ENCODE results near the gene PDE3B. TPM values are rescaled to one million over a fixed set of nuclear protein-coding genes. Genes with fewer than 3 reads are reported as not detected.
"Not testable (repeated sequence)": the region's sequence is repeated elsewhere in the genome, so short reads cannot be mapped to it uniquely, and the experiment has no call there.

PDE3B gene
- total RNA-seq, 1 experiment from 2014 or later = 25.2 TPM

DNA sequence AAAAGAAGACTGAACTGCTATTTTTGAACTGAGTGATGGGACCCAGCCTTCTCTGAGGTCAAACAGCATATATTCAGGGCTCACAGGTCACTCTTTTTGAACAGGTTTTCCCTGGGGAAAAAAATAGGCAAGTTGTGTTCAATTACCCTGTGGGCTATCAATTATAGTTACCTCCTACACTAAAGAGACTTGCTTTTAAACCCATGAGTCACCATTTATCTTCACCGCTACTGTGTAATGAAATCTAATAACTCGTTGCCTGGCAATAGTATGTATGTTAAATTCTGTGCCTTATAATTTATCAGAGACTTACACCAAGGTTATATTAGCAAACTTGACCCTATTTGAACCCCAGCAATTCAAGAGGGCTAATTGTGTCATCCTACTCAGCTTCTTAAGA, 149.9 kb downstream of the PDE3B start:
- no peak for DNase-seq (ENCODE audit: extremely low read depth, low read depth)

DNA sequence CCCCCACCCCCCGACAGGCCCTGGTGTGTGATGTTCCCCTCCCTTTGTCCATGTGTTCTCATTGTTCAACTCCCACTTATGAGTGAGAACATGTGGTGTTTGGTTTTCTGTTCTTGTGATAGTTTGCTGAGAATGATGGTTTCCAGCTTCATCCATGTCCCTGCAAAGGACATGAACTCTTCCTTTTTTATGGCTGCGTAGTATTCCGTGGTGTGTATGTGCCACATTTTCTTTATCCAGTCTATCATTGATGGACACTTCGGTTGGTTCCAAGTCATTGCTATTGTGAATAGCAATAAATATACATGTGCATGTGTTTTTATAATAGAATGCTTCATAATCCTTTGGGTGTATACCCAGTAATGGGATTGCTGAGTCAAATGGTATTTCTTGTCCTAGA, 152.4 kb downstream of the PDE3B start:
- DNase-seq (ENCODE audit: extremely low read depth, low read depth) = not testable (repeated sequence)

DNA sequence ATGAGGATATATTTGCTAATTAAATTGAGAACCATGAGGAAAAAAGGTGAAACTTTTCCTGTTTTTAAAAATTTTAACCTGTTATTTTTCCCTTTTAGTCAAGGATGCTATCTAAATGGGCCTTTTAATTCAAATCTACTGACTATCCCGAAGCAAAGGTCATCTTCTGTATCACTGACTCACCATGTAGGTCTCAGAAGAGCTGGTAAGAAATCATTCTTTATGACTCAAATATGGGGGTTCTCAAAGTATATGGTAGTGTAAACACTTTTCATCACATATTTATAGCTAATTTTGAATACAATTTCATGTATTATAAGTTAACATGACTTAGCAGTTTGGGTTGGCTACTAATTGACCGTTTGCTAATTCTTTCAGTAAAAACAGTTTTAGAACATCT, 160.2 kb downstream of the PDE3B start:
- no peak for DNase-seq (ENCODE audit: extremely low read depth, low read depth)

DNA sequence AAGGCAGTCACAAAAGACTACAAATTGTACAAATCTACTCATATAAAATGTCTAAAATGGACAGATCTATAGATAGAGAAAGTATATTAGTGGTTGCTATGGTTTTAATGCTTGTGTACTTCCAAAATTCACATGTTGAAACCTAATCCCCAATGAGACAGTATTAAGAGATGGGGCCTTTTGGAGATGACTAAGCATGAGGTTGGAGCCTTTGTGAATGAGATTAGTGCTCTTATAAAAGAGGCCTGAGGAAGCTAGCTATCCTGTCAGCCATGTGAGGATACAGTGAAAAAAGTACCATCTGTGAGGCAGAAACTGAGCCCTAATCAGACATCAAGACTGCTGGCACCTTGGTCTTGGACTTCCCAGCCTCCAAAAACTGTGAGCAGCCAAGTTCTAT, 165.9 kb downstream of the PDE3B start:
- DNase-seq (ENCODE audit: extremely low read depth, low read depth) = no peak

DNA sequence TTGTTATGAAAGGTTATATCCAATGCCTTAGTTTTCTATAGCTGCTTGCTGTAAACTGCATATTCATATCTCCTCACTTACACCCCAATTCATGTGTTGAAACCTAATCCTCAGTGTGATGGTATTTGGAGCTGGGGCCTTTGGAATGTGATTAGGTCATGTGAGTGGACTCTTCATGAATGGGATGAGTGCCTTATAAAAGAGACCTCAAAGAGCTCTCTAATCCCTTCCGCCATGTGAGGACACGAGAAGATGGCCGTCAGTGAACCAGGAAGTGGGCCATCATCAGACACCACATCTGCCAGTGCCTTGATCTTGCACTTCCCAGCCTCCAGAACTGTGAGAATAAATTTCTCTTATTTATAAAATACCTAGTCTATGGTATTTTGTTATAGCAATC, 169.2 kb downstream of the PDE3B start:
- DNase-seq (ENCODE audit: extremely low read depth, low read depth) = no peak

DNA sequence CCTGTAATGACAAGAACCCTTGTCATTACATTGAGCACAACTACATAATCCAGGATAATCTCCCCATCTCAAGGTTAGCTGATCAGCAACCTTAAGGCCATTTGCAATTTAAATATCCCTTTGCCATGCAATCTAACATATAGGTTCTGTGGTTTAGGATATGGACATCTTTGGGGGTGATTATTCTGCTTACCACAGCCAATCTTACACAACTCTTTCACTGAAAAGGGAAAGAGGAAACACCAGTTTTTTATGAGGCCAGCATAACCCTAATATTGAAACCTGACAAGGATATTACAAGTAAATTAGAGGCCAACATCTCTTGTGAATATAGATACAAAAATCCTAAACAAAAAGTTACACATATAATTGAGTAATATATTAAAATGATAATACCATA, 169.9 kb downstream of the PDE3B start:
- DNase-seq (ENCODE audit: extremely low read depth, low read depth) = no peak

DNA sequence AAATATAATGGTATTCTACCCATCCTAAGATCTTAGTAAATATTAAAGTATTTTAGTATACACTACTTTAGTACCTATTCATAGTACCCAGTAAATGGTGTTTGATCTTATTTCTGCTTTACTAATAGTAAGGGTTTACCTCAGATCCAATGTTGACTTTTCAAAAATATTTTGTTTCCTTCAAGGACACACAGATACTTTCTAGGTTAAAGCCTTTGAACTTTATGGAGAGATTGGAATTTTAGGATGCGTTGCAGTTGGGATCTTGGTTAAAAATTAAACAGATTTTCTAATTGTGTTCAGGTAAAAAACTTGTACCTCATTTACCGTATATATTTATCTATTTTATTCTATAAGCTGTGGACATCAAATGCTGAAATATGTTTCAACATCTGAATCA, 175.2 kb downstream of the PDE3B start:
- DNase-seq (ENCODE audit: extremely low read depth, low read depth) = no peak

DNA sequence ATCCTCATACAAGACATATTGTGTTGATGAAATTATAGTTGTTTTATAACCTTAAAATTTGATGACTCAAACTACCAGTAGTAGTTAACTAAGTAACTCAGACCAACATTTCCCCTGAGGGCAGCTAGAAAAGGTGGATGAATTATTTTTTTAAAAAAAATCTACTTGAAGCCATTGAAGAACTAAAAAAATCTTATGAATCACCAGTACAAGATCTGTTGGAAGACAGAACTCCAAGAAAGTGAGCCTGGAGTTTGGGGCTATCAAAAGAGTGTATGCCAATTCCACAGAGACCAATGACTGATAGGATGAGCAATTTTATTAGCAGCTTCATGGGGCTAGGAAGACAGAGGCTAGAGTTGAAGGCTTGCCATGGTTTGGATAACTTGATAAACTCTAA, 176.0 kb downstream of the PDE3B start:
- DNase-seq (ENCODE audit: extremely low read depth, low read depth) = no peak

DNA sequence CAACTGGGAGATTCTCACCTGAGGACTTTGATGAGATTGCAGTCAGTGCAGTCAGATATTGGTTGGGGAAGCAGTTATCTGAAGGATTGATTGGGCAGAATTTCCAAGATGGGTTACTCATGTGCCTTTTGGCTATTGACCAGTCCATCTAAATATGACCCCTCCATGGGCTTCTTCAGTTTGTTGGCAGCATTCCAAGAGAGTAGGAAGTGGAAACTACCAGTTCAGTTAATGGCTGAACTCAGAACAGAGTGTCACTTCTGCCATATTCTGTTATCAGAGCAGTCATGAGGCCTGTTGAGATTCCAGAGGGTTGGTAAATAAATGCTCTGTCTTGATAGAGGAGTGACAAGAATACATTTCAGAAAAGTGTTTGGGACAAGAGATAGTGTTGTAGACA, 177.4 kb downstream of the PDE3B start:
- no peak for DNase-seq (ENCODE audit: extremely low read depth, low read depth)

DNA sequence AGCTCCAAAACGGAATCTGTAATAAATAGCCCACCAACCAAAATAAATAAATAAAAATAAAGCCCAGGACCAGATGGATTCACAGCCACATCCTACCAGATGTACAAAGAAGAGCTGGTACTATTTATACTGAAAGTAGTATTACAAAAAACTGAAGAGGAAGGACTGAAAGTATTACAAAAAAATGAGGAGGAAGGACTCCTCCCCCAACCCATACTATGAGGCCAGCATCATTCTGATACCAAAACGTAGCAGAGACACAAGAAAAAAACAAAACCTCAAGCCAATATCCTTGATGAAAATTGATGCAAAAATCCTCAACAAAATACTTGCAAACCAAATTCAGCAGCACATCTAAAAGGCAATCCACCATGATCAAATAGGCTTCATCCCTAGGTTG, 183.0 kb downstream of the PDE3B start:
- no peak for DNase-seq (ENCODE audit: extremely low read depth, low read depth)

DNA sequence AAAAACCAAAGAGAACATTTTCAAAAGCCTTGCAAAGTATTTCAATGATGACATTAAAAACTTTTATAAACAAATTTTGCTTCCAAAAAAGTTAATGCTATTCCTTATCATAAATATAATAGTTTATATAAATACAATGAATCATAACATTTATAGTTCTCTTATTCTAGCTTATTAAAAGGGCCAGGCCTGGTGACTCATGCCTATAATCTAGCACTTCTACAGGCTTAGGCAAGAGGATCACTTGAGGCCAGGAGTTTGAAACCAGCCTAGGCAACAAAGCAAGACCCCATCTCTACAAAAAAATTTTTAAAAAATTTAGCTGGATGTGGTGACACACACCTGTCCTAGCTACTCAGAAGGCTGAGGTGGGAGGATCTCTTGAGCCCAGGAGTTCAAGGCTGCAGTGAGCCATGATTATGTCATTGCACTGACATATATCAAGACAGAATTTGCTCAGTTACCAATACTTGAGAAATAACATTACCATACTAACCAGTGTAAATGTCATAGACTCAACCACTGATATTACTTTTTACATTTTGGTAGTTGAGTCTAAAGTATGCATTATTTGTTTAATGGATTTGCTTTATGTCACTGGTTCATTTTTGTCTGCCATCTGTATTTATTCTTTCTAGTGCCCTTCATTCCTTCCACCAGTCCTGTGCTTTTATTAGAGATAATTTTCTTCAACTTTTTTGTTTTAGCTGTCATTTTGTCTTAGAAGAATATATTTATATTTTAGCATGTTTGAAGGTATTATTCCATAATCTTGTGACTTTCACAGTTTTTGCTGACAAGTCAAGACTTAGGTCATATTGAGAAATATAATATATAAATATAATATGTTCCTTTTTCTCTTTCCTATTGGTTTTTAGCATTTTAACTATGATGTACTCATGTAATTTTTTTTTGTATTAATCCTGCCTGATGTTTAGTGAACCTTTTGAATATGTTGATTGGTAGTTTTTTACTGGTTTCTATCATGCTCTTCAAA, 192.2 kb downstream of the PDE3B start:
- no peak for DNase-seq (ENCODE audit: extremely low read depth, low read depth)

DNA sequence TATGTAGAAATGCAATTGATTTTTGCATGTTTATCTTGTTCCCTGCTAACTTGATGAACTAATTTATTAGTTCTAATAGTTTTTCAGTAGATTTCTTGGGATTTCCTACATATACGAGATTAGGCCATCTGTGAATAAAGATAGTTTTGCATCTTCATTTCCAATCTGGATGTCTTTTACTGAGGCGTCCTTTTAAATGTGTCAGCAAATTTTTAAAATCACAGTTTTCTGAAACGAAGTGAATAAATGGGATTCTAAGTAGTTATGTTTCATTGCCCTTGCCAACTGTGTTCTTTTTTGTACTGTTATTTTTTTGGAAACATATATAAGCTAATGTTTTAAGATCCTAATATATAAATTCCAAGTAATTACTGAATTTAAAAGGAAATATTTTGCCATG, 198.4 kb downstream of the PDE3B start:
- no peak for DNase-seq (ENCODE audit: extremely low read depth, low read depth)

DNA sequence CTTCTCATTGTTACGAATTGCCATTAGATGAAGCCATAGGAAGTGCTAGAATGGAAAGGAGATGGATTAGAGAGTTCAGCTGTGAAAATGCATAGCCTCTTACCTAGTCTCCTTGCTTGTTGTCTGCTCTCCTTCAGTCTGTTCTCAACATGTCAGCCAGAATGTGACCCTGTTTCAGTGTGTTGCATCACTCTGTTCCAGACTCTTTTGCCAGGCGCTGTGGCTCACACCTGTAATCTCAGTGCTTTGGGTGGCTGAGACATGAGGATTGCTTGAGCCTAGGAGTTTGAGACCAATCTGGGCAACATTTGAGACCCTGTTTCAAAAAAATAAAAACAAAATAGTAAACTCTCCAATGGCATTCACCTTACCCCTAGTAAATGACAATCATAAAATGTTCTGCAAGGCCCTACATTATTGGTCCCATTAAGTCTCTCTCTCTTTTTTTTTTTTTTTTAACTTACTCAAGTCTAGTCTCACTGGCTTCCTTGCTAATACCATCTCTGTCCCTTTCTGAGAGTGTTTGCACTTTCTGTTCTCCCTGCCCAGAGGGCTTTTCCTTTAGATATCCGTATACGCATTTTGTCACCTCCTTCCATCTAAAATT, 209.1 kb downstream of the PDE3B start:
- DNase-seq (ENCODE audit: extremely low read depth, low read depth) = peak; percentile 47

DNA sequence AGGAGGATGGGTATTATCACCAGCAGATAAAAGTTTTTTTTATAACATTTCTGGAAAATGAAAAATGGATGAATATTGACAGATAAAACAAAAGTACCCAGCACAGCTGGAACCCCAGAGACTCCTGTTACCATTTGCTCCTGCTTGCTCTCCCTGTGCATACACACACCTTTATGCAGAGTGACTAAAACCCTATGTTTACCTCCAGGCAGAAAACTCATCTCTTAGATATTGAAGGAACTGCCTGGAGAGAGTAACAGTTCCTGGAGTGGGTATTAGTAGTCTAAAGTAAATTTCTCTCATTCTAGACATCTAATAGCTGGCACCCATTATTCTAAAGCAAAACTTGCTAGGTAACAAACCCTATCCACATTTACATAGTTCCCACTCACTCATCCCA, 210.5 kb downstream of the PDE3B start:
- no peak for DNase-seq (ENCODE audit: extremely low read depth, low read depth)

DNA sequence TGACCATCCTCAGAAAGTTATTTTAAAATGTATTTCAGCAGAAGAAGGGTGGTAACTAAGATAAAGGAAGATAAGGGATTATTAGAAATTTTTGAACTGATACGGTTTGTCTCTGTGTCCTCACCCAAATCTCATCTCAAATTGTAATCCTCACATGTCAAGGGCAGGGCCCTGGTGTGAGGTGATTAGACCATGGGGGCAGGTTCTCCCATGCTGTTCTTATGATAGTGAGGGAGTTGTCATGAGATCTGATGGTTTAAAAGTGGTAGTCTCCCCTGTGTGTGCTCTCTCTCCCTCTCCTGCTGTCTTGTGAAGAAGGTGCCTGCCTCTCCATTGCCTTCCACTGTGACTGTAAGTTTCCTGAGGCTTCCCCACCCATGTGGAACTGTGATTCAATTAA, 212.3 kb downstream of the PDE3B start:
- DNase-seq (ENCODE audit: extremely low read depth, low read depth) = no peak

DNA sequence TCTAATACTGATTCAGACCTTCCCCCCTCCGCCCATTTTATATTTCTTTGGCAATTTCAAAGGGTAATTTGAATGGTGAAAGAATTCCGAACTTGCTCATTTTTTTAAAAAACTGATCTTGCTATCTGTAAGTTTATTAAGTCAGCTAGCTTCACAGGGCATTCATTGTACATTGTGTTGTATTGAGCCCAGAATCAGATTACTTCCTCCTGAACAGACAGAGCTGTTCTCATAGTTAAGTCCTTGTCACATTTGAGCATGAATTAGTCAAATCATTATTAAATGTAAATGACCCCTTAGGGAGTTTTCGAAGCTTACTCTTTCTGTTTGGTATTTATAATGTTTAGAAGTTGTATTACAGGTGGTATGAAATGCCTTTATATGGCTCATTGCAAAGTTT, 214.0 kb downstream of the PDE3B start:
- DNase-seq (ENCODE audit: extremely low read depth, low read depth) = no peak

DNA sequence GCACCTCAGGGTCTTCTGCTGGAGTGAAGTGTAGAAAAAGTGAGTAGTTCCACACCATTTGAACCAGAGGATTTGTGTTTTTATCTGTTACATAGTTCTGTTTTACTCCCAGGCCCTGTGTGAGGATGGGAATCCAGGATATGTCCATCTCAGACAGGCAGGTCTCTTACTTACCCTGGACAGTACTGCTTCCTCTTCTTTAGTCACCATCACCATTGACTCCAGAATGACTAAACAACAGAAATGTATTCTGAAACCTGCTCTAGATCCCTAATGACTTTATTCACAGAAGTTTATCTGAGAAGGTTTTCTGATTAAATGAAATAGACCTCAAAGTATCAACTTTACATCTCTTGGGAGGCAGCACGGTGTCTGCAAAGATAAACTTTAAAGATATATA, 214.8 kb downstream of the PDE3B start:
- no peak for DNase-seq (ENCODE audit: extremely low read depth, low read depth)

DNA sequence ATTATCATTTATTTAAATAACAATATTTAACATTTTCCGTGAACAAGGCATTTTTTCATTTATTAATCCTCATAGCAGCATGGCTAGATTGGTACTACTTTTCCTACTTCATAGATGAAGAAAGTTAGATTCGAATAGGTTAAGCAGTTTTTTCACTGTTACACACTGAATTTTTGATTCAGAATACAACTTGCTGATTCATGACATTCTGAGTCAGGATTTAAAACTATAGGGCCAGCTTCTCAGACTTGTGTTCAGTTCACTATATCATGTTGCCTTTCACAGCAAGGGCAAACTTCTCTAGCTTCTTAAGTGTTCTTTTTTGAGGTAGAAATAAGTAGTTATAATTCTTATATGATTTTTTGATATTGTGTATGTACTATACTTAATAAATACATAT, 216.9 kb downstream of the PDE3B start:
- no peak for DNase-seq (ENCODE audit: extremely low read depth, low read depth)

DNA sequence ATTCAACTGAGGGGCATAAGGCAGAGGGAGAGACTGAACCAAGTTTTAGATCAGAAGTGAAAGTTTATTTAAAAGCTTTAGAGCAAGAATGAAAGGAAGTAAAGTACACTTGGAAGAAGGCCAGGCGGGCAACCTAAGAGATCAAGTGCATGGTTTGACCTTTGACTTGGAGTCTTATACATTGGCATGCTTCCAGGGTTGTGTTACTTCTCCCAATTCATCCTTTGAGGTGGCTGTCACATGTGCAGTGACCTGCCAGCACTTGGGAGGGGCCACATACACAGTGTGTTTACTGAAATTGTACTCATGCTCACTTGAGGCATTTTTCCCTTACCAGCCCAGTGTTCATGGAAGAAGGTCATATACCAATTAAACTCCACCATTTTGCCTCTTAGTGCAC, 218.1 kb downstream of the PDE3B start:
- DNase-seq (ENCODE audit: extremely low read depth, low read depth) = no peak

DNA sequence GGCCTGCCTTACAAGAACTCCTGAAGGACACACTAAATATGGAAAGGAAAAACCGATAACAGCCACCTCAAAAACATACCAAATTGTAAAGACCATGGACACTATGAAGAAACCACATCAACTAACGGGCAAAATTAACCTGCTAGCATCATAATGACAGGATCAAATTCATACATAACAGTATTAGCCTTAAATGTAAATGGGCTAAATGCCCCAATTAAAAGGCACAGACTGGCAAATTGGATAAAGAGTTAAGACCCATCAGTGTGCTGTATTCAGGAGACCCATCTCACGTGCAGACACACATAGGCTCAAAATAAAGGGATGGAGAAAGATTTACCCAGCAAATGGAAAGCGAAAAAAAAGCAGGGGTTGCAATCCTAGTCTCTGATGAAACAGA, 220.2 kb downstream of the PDE3B start:
- not testable (repeated sequence) for DNase-seq (ENCODE audit: extremely low read depth, low read depth)

DNA sequence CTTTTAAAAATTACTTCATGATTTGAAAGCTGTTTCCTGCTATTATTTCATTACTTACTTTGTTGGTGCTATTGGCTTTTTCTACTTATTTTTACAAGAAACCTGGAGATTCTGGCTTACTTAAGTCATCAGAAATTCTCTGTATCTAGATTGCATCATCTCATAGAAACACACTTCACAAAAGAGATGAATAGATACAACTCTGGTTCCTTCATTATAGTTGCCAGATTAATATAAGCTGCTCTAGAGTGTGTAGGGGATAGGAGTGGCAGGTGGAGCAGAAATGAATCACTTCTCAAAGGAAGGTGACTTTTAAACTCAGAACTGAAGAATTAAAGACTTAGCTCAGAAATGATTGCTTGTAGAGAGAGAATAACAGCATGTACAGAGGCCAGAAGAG, 228.4 kb downstream of the PDE3B start:
- no peak for DNase-seq (ENCODE audit: extremely low read depth, low read depth)

DNA sequence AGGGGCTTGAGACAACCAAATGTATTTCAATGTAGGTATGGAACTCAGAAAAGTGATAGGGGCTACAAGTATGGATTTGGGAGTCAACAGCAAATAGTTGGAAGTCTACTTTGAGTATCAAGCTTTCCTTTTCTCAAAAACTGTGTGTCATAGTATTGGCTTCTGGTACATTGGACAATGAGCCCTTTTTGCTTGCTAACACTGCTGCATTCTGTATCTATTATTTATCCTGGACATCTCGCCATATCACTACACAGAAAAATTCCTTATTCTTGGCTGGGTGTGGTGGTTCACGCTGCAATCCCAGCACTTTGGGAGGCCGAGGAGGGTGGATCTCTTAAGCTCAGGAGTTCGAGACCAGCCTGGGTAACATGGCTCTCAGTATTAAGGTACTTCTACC, 230.0 kb downstream of the PDE3B start:
- no peak for DNase-seq (ENCODE audit: extremely low read depth, low read depth)

All from NCI-H460 (cell line).